DND-41 (cell line): ENCODE measurements around the gene PLA2G4A.

Experiments used
- EZH2 ChIP-seq: IDR thresholded peaks from 3 replicates; pipeline ENCODE4 v1.6.1; 2012; ENCODE audit warnings: borderline replicate concordance, low read depth, mild to moderate bottlenecking, moderate library complexity, low read length, inconsistent platforms; ENCODE audit not compliant: severe bottlenecking
- TF ChIP-seq, protein P1 (sequence below): IDR thresholded peaks from 2 replicates; pipeline ENCODE4 v1.5.1; 2012; ENCODE audit warnings: borderline replicate concordance, low read length, moderate library complexity, mild to moderate bottlenecking; ENCODE audit not compliant: poor library complexity, severe bottlenecking; ENCODE audit errors: extremely low read depth

DNA sequence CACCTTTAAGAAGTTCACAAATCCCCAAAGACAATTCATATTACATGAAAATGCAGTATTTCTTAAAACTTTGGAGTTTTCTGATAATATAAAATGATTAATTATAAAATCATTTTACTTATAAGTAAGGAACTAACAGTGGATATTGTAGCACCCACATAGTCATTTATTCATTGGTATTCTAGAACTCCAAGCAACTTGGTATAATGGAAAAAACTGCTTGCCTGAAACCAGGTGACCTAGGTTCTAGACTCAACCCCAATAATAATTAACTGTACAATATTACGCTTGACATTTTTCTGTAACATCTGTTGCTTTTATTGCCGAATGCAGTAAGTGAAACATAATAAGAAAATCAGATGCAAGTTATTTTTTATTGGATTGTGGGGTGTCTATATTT lies 2.4 kb downstream of the PLA2G4A start:
- no peak for TF ChIP-seq EZH2
- TF ChIP-seq, protein P1, sequence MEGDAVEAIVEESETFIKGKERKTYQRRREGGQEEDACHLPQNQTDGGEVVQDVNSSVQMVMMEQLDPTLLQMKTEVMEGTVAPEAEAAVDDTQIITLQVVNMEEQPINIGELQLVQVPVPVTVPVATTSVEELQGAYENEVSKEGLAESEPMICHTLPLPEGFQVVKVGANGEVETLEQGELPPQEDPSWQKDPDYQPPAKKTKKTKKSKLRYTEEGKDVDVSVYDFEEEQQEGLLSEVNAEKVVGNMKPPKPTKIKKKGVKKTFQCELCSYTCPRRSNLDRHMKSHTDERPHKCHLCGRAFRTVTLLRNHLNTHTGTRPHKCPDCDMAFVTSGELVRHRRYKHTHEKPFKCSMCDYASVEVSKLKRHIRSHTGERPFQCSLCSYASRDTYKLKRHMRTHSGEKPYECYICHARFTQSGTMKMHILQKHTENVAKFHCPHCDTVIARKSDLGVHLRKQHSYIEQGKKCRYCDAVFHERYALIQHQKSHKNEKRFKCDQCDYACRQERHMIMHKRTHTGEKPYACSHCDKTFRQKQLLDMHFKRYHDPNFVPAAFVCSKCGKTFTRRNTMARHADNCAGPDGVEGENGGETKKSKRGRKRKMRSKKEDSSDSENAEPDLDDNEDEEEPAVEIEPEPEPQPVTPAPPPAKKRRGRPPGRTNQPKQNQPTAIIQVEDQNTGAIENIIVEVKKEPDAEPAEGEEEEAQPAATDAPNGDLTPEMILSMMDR = no peak
